ENCODE results near the gene LPP. TPM values are rescaled to one million over a fixed set of nuclear protein-coding genes. Genes with fewer than 3 reads are reported as not detected.
A peak's percentile ranks its signal among the peaks of the same experiment; 100 is the strongest.

LPP gene
- total RNA-seq, 4 donors from 2014 or later: 56.0 to 65.7 (median 58.1) TPM

- DNase-seq (no peak), ATAC-seq (no peak)
- TF ChIP-seq CTCF (IDR thresholded peaks at IDR 0.05 in 4 of 5, conservative IDR thresholded peaks at IDR 0.05 in 1 of 5) (no peak), POLR2A (IDR thresholded peaks at IDR 0.05) (no peak)
- H3K27me3 ChIP-seq: no peaks in the 10 kb centered on the region
- no peaks in the 10 kb centered on the region for H3K36me3 ChIP-seq
- no peaks in the 10 kb centered on the region for H3K9me3 ChIP-seq
- no peak overlapping the region for H3K27ac ChIP-seq
- in situ Hi-C loops (cut with MboI; ENCODE audit: low sequenced_read_pairs in 4 of 4): no loop called here
- H3K4me1 ChIP-seq: peaks cover 0 to 3% of the 10 kb centered on the region in 2 donors
- intact Hi-C loops (cut with DNase I; ENCODE audit: low total_unique reads): no loop called here
- H3K4me3 ChIP-seq: no peak overlapping the region
These were observed 600.3 kb downstream of the LPP start for GRCh38 chr3:188754267-188754666.

GRCh38 chr3:188756241-188756640, 602.3 kb downstream of the LPP start:
- TF ChIP-seq CTCF (IDR thresholded peaks at IDR 0.05 in 4 of 5, conservative IDR thresholded peaks at IDR 0.05 in 1 of 5): no peak
- TF ChIP-seq POLR2A (IDR thresholded peaks at IDR 0.05): no peak
- Histone ChIP-seq H3K4me1 (peaks cover 1 to 11% of the 10 kb centered on the region in 2 donors), H3K27me3 (no peaks in the 10 kb centered on the region), H3K9me3 (no peaks in the 10 kb centered on the region), H3K36me3 (no peaks in the 10 kb centered on the region), H3K4me3 (no peak overlapping the region), H3K27ac (no peak overlapping the region)
- in situ Hi-C loops (cut with MboI; ENCODE audit: low sequenced_read_pairs in 4 of 4): no loop called here
- no peak for DNase-seq
- no peak for ATAC-seq
- intact Hi-C loops (cut with DNase I; ENCODE audit: low total_unique reads): no loop called here

- Histone ChIP-seq H3K4me3 (no peak overlapping the region), H3K9me3 (no peaks in the 10 kb centered on the region), H3K36me3 (no peaks in the 10 kb centered on the region), H3K4me1 (peaks cover 26 to 38% of the 10 kb centered on the region in 2 donors), H3K27me3 (no peaks in the 10 kb centered on the region), H3K27ac (peak overlapping the region in 3 of 4 donors; percentile 3 to 16 (median 15))
- no peak for DNase-seq
- intact Hi-C loops (cut with DNase I; ENCODE audit: low total_unique reads): no loop called here
- ATAC-seq: no peak
- TF ChIP-seq POLR2A (IDR thresholded peaks at IDR 0.05): no peak
- in situ Hi-C loops (cut with MboI; ENCODE audit: low sequenced_read_pairs in 4 of 4): no loop called here
These were observed 605.5 kb downstream of the LPP start for GRCh38 chr3:188759336-188760005.

- no peak for DNase-seq
- no peak overlapping the region for H3K4me3 ChIP-seq
- intact Hi-C loops (cut with DNase I; ENCODE audit: low total_unique reads) (no loop called here), in situ Hi-C loops (cut with MboI; ENCODE audit: low sequenced_read_pairs in 4 of 4) (no loop called here)
- peaks cover 35 to 45% of the 10 kb centered on the region in 2 donors for H3K4me1 ChIP-seq
- no peak for ATAC-seq
- no peaks in the 10 kb centered on the region for H3K36me3 ChIP-seq
- H3K27ac ChIP-seq: peak overlapping the region in 1 of 4 donors; percentile 32
- no peak for TF ChIP-seq POLR2A (IDR thresholded peaks at IDR 0.05)
- TF ChIP-seq CTCF (IDR thresholded peaks at IDR 0.05 in 4 of 5, conservative IDR thresholded peaks at IDR 0.05 in 1 of 5): no peak
- H3K27me3 ChIP-seq: no peaks in the 10 kb centered on the region
- no peaks in the 10 kb centered on the region for H3K9me3 ChIP-seq
These were observed 606.5 kb downstream of the LPP start for GRCh38 chr3:188760408-188760807.

GRCh38 chr3:188761439-188761838, 607.5 kb downstream of the LPP start:
- TF ChIP-seq CTCF (IDR thresholded peaks at IDR 0.05 in 4 of 5, conservative IDR thresholded peaks at IDR 0.05 in 1 of 5) (no peak), POLR2A (IDR thresholded peaks at IDR 0.05) (no peak)
- peaks cover 37 to 47% of the 10 kb centered on the region in 2 donors for H3K4me1 ChIP-seq
- ATAC-seq: no peak
- H3K36me3 ChIP-seq: no peaks in the 10 kb centered on the region
- H3K27ac ChIP-seq: peak overlapping the region; percentile 18 to 39 (median 22)
- H3K4me3 ChIP-seq: no peak overlapping the region
- no peak for DNase-seq
- in situ Hi-C loops (cut with MboI; ENCODE audit: low sequenced_read_pairs in 4 of 4) (no loop called here), intact Hi-C loops (cut with DNase I; ENCODE audit: low total_unique reads) (no loop called here)
- H3K9me3 ChIP-seq: no peaks in the 10 kb centered on the region
- H3K27me3 ChIP-seq: no peaks in the 10 kb centered on the region

Data from gastrocnemius medialis (tissue), 4 donors.